ENCODE data around the gene SPRR4. TPM values are rescaled to one million over a fixed set of nuclear protein-coding genes. Genes with fewer than 3 reads are reported as not detected.

SPRR4 gene
- total RNA-seq, 1 experiment from 2014 or later = not detected

DNA sequence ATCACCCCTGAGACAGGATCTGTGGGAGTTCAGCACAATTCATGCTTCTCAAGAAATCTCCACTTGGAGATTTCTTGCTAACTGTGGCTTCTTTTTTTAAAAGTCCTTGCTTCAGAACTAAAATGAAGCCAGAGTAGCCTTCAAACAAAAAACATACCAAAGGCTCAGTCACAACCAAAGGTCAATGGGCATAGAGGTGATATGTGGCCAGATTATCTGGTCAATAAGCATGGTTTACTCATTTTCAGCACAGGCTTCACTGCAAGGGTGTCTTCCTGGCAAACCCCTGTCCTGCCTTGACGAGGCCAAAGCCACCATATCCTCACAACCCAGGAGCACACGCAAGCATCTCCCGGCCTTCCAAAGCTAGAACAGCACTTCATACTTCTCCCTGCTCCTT, 11.2 kb upstream of the SPRR4 start:
- TF ChIP-seq, protein P1, sequence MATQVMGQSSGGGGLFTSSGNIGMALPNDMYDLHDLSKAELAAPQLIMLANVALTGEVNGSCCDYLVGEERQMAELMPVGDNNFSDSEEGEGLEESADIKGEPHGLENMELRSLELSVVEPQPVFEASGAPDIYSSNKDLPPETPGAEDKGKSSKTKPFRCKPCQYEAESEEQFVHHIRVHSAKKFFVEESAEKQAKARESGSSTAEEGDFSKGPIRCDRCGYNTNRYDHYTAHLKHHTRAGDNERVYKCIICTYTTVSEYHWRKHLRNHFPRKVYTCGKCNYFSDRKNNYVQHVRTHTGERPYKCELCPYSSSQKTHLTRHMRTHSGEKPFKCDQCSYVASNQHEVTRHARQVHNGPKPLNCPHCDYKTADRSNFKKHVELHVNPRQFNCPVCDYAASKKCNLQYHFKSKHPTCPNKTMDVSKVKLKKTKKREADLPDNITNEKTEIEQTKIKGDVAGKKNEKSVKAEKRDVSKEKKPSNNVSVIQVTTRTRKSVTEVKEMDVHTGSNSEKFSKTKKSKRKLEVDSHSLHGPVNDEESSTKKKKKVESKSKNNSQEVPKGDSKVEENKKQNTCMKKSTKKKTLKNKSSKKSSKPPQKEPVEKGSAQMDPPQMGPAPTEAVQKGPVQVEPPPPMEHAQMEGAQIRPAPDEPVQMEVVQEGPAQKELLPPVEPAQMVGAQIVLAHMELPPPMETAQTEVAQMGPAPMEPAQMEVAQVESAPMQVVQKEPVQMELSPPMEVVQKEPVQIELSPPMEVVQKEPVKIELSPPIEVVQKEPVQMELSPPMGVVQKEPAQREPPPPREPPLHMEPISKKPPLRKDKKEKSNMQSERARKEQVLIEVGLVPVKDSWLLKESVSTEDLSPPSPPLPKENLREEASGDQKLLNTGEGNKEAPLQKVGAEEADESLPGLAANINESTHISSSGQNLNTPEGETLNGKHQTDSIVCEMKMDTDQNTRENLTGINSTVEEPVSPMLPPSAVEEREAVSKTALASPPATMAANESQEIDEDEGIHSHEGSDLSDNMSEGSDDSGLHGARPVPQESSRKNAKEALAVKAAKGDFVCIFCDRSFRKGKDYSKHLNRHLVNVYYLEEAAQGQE (IDR thresholded peaks at IDR 0.05; ENCODE audit: insufficient read depth in 1 of 2, low read depth in 2 of 2, low read length in 1 of 2) = no peak
- no peak for TF ChIP-seq SIN3A (IDR thresholded peaks at IDR 0.05; ENCODE audit: borderline replicate concordance, insufficient read depth, low read depth, low read length)
- TF ChIP-seq POLR2AphosphoS5 (IDR thresholded peaks at IDR 0.05; ENCODE audit: low read depth, low read length) = no peak
- no peak for TF ChIP-seq TCF7L2 (IDR thresholded peaks at IDR 0.05; ENCODE audit: low read depth, low read length)
- TF ChIP-seq, protein P2, sequence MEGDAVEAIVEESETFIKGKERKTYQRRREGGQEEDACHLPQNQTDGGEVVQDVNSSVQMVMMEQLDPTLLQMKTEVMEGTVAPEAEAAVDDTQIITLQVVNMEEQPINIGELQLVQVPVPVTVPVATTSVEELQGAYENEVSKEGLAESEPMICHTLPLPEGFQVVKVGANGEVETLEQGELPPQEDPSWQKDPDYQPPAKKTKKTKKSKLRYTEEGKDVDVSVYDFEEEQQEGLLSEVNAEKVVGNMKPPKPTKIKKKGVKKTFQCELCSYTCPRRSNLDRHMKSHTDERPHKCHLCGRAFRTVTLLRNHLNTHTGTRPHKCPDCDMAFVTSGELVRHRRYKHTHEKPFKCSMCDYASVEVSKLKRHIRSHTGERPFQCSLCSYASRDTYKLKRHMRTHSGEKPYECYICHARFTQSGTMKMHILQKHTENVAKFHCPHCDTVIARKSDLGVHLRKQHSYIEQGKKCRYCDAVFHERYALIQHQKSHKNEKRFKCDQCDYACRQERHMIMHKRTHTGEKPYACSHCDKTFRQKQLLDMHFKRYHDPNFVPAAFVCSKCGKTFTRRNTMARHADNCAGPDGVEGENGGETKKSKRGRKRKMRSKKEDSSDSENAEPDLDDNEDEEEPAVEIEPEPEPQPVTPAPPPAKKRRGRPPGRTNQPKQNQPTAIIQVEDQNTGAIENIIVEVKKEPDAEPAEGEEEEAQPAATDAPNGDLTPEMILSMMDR (IDR thresholded peaks at IDR 0.05) = no peak
- ChIA-PET POLR2A (no interaction called here), CTCF (no interaction called here)
- Histone ChIP-seq H3K27me3 (ENCODE audit: control insufficient read depth, insufficient read depth, low read length) (no peaks in the 10 kb centered on the region; the same call in 1 of the 2 replicates), H3K4me1 (ENCODE audit: control insufficient read depth, insufficient read depth, low read length) (no peaks in the 10 kb centered on the region), H3K36me3 (ENCODE audit: control insufficient read depth, insufficient read depth, low read length) (no peaks in the 10 kb centered on the region), H3K9me3 (ENCODE audit: control insufficient read depth, insufficient read depth, low read depth, low read length) (no peaks in the 10 kb centered on the region), H3K4me3 (ENCODE audit: low read depth in 2 of 2, low read length in 2 of 2) (no peak overlapping the region), H3K27ac (ENCODE audit: low read length) (no peak overlapping the region)
- no peak for ATAC-seq
- no peak for DNase-seq (ENCODE audit: low read depth, low spot score)
- BruUV-seq (replicated peaks) = no TSS peak
- intact Hi-C loops (cut with micrococcal nuclease; ENCODE audit: unreplicated experiment) = no loop called here
- in situ Hi-C loops (cut with HindIII; ENCODE audit: low pct_unique_long_range_greater_than_20kb, low sequenced_read_pairs) = no loop called here

DNA sequence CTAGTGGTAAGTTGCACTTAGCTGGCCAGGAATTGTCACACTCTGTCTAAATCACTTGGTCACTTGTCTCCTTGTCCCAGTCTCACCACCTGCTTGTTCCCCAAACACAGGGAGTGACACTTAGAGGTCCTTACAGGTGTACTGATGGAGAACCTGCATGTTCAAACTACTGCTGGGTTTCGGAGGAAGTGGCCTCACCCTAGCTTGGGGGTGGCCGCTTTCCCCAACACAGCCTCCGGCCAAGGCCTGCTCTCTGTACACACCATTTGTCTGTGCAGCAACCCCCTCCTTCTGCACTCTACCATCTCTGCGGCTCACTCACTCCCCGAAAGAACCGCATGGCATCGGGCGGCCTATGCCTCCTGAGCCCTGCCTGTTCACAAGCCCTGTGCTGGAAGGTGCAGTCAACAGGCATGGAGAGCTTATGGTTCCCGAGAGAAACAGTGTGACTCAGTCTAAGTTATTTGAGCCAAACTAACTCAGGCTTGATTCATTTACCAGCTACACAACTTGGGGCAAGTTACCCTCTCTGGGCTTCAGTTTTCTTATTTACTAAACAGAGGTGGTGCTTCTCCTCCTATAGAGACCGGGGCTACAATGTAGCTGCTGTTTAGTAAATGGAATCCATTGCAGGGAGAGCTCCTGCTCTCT, 10.5 kb upstream of the SPRR4 start:
- H3K9me3 ChIP-seq (ENCODE audit: control insufficient read depth, insufficient read depth, low read depth, low read length) = no peaks in the 10 kb centered on the region
- ATAC-seq (no peak), DNase-seq (ENCODE audit: low read depth, low spot score) (no peak)
- in situ Hi-C loops (cut with HindIII; ENCODE audit: low pct_unique_long_range_greater_than_20kb, low sequenced_read_pairs) = no loop called here
- TF ChIP-seq, protein P2 (IDR thresholded peaks at IDR 0.05) = no peak
- TF ChIP-seq, protein P1 (IDR thresholded peaks at IDR 0.05; ENCODE audit: insufficient read depth in 1 of 2, low read depth in 2 of 2, low read length in 1 of 2) = no peak
- TF ChIP-seq TCF7L2 (IDR thresholded peaks at IDR 0.05; ENCODE audit: low read depth, low read length) = no peak
- no peak for TF ChIP-seq POLR2AphosphoS5 (IDR thresholded peaks at IDR 0.05; ENCODE audit: low read depth, low read length)
- TF ChIP-seq SIN3A (IDR thresholded peaks at IDR 0.05; ENCODE audit: borderline replicate concordance, insufficient read depth, low read depth, low read length) = no peak
- ChIA-PET POLR2A (no interaction called here), CTCF (no interaction called here)
- no TSS peak for BruUV-seq (replicated peaks)
- no peaks in the 10 kb centered on the region; the same call in 1 of the 2 replicates for H3K27me3 ChIP-seq (ENCODE audit: control insufficient read depth, insufficient read depth, low read length)
- H3K4me3 ChIP-seq (ENCODE audit: low read depth in 2 of 2, low read length in 2 of 2) = no peak overlapping the region
- intact Hi-C loops (cut with micrococcal nuclease; ENCODE audit: unreplicated experiment) = no loop called here
- no peaks in the 10 kb centered on the region for H3K36me3 ChIP-seq (ENCODE audit: control insufficient read depth, insufficient read depth, low read length)
- no peak overlapping the region for H3K27ac ChIP-seq (ENCODE audit: low read length)
- no peaks in the 10 kb centered on the region for H3K4me1 ChIP-seq (ENCODE audit: control insufficient read depth, insufficient read depth, low read length)
